Uterus (tissue), 4 donors: ENCODE measurements around the gene TWIST2. TPM values are rescaled to one million over a fixed set of nuclear protein-coding genes. Genes with fewer than 3 reads are reported as not detected.

Source experiments
- DNase-seq, 2 donors: peaks; one replicate each; pipeline ENCODE4 v3.0.0-alpha.2; 2019 to 2020
- H3K27ac ChIP-seq, 2 donors: fragments of 200-600 bp; sonication (generic); 1 replicate in 1 of 2; 2 replicates in 1 of 2; pipeline ENCODE4 v1.5.1; 2016 to 2018
- H3K27me3 ChIP-seq, 2 donors: fragments of 200-600 bp; sonication (generic); one replicate each; pipeline ENCODE4 v1.5.1; 2018 to 2019; ENCODE audit warnings: control low read depth in 1 of 2
- H3K36me3 ChIP-seq, 2 donors: fragments of 200-600 bp; sonication (generic); one replicate each; pipeline ENCODE4 v1.5.1; 2019; ENCODE audit warnings: control low read depth in 1 of 2
- H3K4me1 ChIP-seq, 2 donors: fragments of 200-600 bp; sonication (generic); one replicate each; pipeline ENCODE4 v1.5.1; 2018 to 2019; ENCODE audit warnings: control low read depth in 1 of 2
- H3K4me3 ChIP-seq, 2 donors: fragments of 200-600 bp; sonication (generic); 1 replicate in 1 of 2; 2 replicates in 1 of 2; pipeline ENCODE4 v1.5.1; 2018 to 2019; ENCODE audit warnings: mild to moderate bottlenecking in 1 of 2
- H3K9me3 ChIP-seq, 2 donors: fragments of 200-600 bp; sonication (generic); one replicate each; pipeline ENCODE4 v1.5.1; 2019; ENCODE audit warnings: control low read depth in 1 of 2
- CTCF ChIP-seq, 4 experiments: fragments of 200-600 bp in 2 of 4; fragments of 450-650 bp in 2 of 4; sonication (generic) in 2 of 4; IDR thresholded peaks; one replicate each; pipeline ENCODE4 v1.5.1; 2016 to 2019; ENCODE audit warnings: antibody characterized with exemption in 4 of 4, mild to moderate bottlenecking in 2 of 4, moderate library complexity in 1 of 4
- POLR2A ChIP-seq, 2 donors: fragments of 450-650 bp; IDR thresholded peaks; one replicate each; pipeline ENCODE4 v1.6.1; 2016; ENCODE audit warnings: antibody characterized with exemption in 2 of 2, mild to moderate bottlenecking in 1 of 2, moderate library complexity in 1 of 2
- intact Hi-C: fragments of 100-400 bp; cut with DNase I; formaldehyde crosslinking; loops from one replicate; pipeline ENCODE4 v1.15.1; 2023; ENCODE audit warnings: low total_unique reads
- total RNA-seq, 4 donors: library from RNA; depleted of rRNA in 3 of 4; stranded (reverse); fragments of >200 nt in 3 of 4; gene quantifications; one replicate each; pipeline versions ENCODE4 v1.1.0 to v1.2.4, GENCODE V29; 2014 to 2023
- donor health status: DM: yes; HTN: yes; CAD: no.

TWIST2 gene
- total RNA-seq, 4 donors from 2014 or later = 28.1 to 199 (median 63.9) TPM

GRCh38 chr2:238863231-238863630 lies 15.3 kb downstream of the TWIST2 start:
- Histone ChIP-seq H3K36me3 (no peaks in the 10 kb centered on the region), H3K27ac (peak overlapping the region; percentile 92 to 95), H3K9me3 (no peaks in the 10 kb centered on the region), H3K4me3 (no peak overlapping the region), H3K4me1 (peaks cover 25 to 39% of the 10 kb centered on the region in 2 donors), H3K27me3 (no peaks in the 10 kb centered on the region)
- no peak for TF ChIP-seq POLR2A (IDR thresholded peaks at IDR 0.05)
- no peak for TF ChIP-seq CTCF (IDR thresholded peaks at IDR 0.05)
- intact Hi-C loops = no loop called here
- DNase-seq = no peak

GRCh38 chr2:238863749-238864206 lies 15.9 kb downstream of the TWIST2 start:
- Histone ChIP-seq H3K4me1 (peaks cover 30 to 41% of the 10 kb centered on the region in 2 donors), H3K4me3 (no peak overlapping the region), H3K27ac (peak overlapping the region; percentile 92 to 95), H3K9me3 (no peaks in the 10 kb centered on the region), H3K36me3 (no peaks in the 10 kb centered on the region), H3K27me3 (no peaks in the 10 kb centered on the region)
- TF ChIP-seq POLR2A (IDR thresholded peaks at IDR 0.05) = no peak
- intact Hi-C loops = no loop called here
- DNase-seq = no peak

- peak overlapping the region; percentile 5 to 12 for H3K4me3 ChIP-seq
- intact Hi-C loops = no loop called here
Measured at GRCh38 chr2:238864207-238865014, 16.5 kb downstream of the TWIST2 start.

GRCh38 chr2:238865015-238865719 lies 17.3 kb downstream of the TWIST2 start:
- Histone ChIP-seq H3K27ac (peak overlapping the region; percentile 92 to 95), H3K36me3 (no peaks in the 10 kb centered on the region), H3K27me3 (no peaks in the 10 kb centered on the region), H3K9me3 (no peaks in the 10 kb centered on the region), H3K4me1 (peaks cover 34 to 41% of the 10 kb centered on the region in 2 donors), H3K4me3 (no peak overlapping the region)
- TF ChIP-seq POLR2A (IDR thresholded peaks at IDR 0.05) (no peak), CTCF (IDR thresholded peaks at IDR 0.05) (no peak)
- DNase-seq = no peak
- intact Hi-C loops = no loop called here

More at GRCh38 chr2:238864207-238865014, 16.5 kb downstream of the TWIST2 start:
- Histone ChIP-seq H3K27me3 (no peaks in the 10 kb centered on the region), H3K4me1 (peaks cover 31 to 41% of the 10 kb centered on the region in 2 donors), H3K9me3 (no peaks in the 10 kb centered on the region), H3K27ac (peak overlapping the region; percentile 92 to 95), H3K36me3 (no peaks in the 10 kb centered on the region)
- TF ChIP-seq POLR2A (IDR thresholded peaks at IDR 0.05) (peak in 1 of 2 donors; percentile 20), CTCF (IDR thresholded peaks at IDR 0.05) (no peak)
- DNase-seq = peak; percentile 92 to 96

- intact Hi-C loops = no loop called here
- no peak for TF ChIP-seq CTCF (IDR thresholded peaks at IDR 0.05)
- no peak for TF ChIP-seq POLR2A (IDR thresholded peaks at IDR 0.05)
- H3K27me3 ChIP-seq = no peaks in the 10 kb centered on the region
- peak overlapping the region; percentile 92 to 95 for H3K27ac ChIP-seq
- DNase-seq = no peak
- H3K4me3 ChIP-seq = no peak overlapping the region
- peaks cover 34 to 41% of the 10 kb centered on the region in 2 donors for H3K4me1 ChIP-seq
- no peaks in the 10 kb centered on the region for H3K36me3 ChIP-seq
- H3K9me3 ChIP-seq = no peaks in the 10 kb centered on the region
Measured at GRCh38 chr2:238865744-238866355, 18.0 kb downstream of the TWIST2 start.
